Progenitor cell of endocrine pancreas (in vitro differentiated cells): ENCODE data around the gene NIPA2. TPM values are rescaled to one million over a fixed set of nuclear protein-coding genes. Genes with fewer than 3 reads are reported as not detected.

Experiments
- DNase-seq: peaks from one replicate; pipeline ENCODE4 v3.0.0; 2021; ENCODE audit warnings: low spot score; ENCODE audit not compliant: unreplicated experiment
- H3K27ac Mint-ChIP-seq: 2 replicates; pipeline ENCODE4 v1.8.0; 2021; ENCODE audit warnings: mild to moderate bottlenecking, moderate library complexity, mixed read lengths
- H3K27me3 Mint-ChIP-seq: 2 replicates; pipeline ENCODE4 v1.8.0; 2021; ENCODE audit warnings: mixed read lengths
- H3K36me3 Mint-ChIP-seq: 2 replicates; pipeline ENCODE4 v1.8.0; 2022; ENCODE audit warnings: mixed read lengths; ENCODE audit not compliant: insufficient read depth
- H3K4me1 Mint-ChIP-seq: 2 replicates; pipeline ENCODE4 v1.8.0; 2021; ENCODE audit warnings: low read depth, mixed read lengths
- H3K4me3 Mint-ChIP-seq: 2 replicates; pipeline ENCODE4 v1.8.0; 2021; ENCODE audit warnings: low read depth, mild to moderate bottlenecking, moderate library complexity, mixed read lengths
- H3K9me3 Mint-ChIP-seq: 2 replicates; pipeline ENCODE4 v1.8.0; 2021; ENCODE audit warnings: low read depth, mixed read lengths
- CTCF ChIP-seq: fragments of 200-600 bp; sonication (generic); IDR thresholded peaks from one replicate; pipeline ENCODE4 v1.5.0; 2021; ENCODE audit warnings: antibody characterized with exemption, mild to moderate bottlenecking; ENCODE audit not compliant: unreplicated experiment
- total RNA-seq: library from RNA; stranded (reverse); gene quantifications from 2 replicates; pipeline ENCODE4 v1.2.1, GENCODE V29; 2021

The NIPA2 gene
- total RNA-seq, 1 donor from 2014 or later: 34.3 TPM

- DNase-seq: no peak
- no peak overlapping the region for H3K4me3 Mint-ChIP-seq
- no peak overlapping the region for H3K27ac Mint-ChIP-seq
- no peak for TF ChIP-seq CTCF
- H3K36me3 Mint-ChIP-seq: peaks cover 32% of the 10 kb centered on the region
- no peaks in the 10 kb centered on the region for H3K27me3 Mint-ChIP-seq
- H3K9me3 Mint-ChIP-seq: no peaks in the 10 kb centered on the region
- H3K4me1 Mint-ChIP-seq: no peaks in the 10 kb centered on the region
Observed at GRCh38 chr15:22871481-22872086, 33.1 kb downstream of the NIPA2 start.

- Mint-ChIP-seq H3K4me1 (no peaks in the 10 kb centered on the region), H3K36me3 (peaks cover 40% of the 10 kb centered on the region), H3K27me3 (no peaks in the 10 kb centered on the region), H3K9me3 (no peaks in the 10 kb centered on the region), H3K4me3 (no peak overlapping the region), H3K27ac (no peak overlapping the region)
- no peak for TF ChIP-seq CTCF
- DNase-seq: no peak
Observed at GRCh38 chr15:22872936-22873701, 34.7 kb downstream of the NIPA2 start.

- no peak for TF ChIP-seq CTCF
- H3K4me1 Mint-ChIP-seq: no peaks in the 10 kb centered on the region
- no peak for DNase-seq
- no peaks in the 10 kb centered on the region for H3K27me3 Mint-ChIP-seq
- no peak overlapping the region for H3K27ac Mint-ChIP-seq
- peaks cover 44% of the 10 kb centered on the region for H3K36me3 Mint-ChIP-seq
- no peak overlapping the region for H3K4me3 Mint-ChIP-seq
- H3K9me3 Mint-ChIP-seq: no peaks in the 10 kb centered on the region
Observed at GRCh38 chr15:22873841-22874240, 35.4 kb downstream of the NIPA2 start.

- TF ChIP-seq CTCF: no peak
- Mint-ChIP-seq H3K27ac (no peak overlapping the region), H3K9me3 (no peaks in the 10 kb centered on the region), H3K36me3 (peaks cover 45% of the 10 kb centered on the region), H3K27me3 (no peaks in the 10 kb centered on the region), H3K4me3 (no peak overlapping the region), H3K4me1 (no peaks in the 10 kb centered on the region)
- DNase-seq: no peak
Observed at GRCh38 chr15:22874256-22874655, 35.8 kb downstream of the NIPA2 start.

GRCh38 chr15:22874966-22875365 is 36.5 kb downstream of the NIPA2 start:
- DNase-seq: no peak
- TF ChIP-seq CTCF: no peak
- no peaks in the 10 kb centered on the region for H3K27me3 Mint-ChIP-seq
- no peaks in the 10 kb centered on the region for H3K9me3 Mint-ChIP-seq
- H3K4me3 Mint-ChIP-seq: no peak overlapping the region
- no peaks in the 10 kb centered on the region for H3K4me1 Mint-ChIP-seq
- H3K27ac Mint-ChIP-seq: no peak overlapping the region
- peaks cover 44% of the 10 kb centered on the region for H3K36me3 Mint-ChIP-seq
